GM18868 (cell line): ENCODE results near the gene OR3A3.

Experiments
- ATAC-seq: cut with Tn5 transposase; IDR thresholded peaks from one replicate; pipeline ENCODE4 v1.9.1; 2021; ENCODE audit warnings: mild to moderate bottlenecking, moderate library complexity; ENCODE audit not compliant: unreplicated experiment

OR3A3 gene

DNA sequence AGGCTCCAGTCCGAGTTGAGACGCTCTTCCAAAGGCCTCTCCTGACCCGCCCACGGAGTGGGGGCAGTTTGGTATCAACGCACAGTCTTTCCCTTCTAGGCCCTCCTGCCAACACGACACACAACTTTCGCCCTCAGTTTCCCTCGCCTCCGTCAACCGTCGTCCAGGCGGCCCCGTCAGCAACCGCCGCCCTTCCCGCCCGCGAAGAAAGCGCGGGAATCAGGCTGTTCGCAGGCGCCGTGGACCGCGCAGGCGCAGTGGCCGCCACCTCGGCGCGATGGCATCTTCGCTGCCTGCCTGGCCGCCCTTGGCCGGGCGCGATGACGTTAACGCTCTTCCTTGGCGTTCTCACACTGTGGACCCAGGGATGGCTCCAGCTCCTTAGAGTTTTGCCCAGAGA is 60.4 kb downstream of the OR3A3 start, which contains the start of gene SPATA22:
SPATA22 (minus strand) TSS at position 221 of the 400 bp plus-strand sequence. CDS start 2,494 bp downstream, outside the sequence.
- ATAC-seq = no peak

DNA sequence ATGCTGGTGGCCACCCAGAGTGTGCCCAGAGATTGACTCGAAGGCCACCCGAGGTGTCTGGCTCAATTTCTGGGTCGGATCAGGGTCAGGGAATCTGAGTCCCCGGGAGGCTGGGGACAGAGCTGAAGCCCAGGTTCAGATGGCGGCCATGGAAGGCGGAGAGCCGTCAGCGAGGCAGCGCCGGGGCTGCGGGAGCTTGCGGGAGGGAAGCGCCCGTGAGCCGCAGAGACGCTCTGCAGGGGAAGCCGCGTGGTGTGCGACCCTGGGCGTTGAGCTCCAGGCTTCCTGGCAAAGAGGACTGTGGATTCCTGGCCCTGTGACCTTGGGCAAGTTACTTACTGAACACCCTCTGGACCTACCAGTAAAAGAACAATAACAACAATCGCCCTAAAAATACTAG is 61.0 kb downstream of the OR3A3 start:
- ATAC-seq = no peak
